Keratinocyte (primary cell): ENCODE measurements around the gene HERC3. TPM values are rescaled to one million over a fixed set of nuclear protein-coding genes. Genes with fewer than 3 reads are reported as not detected.
A peak's percentile ranks its signal among the peaks of the same experiment; 100 is the strongest.

Source experiments
- DNase-seq: peaks from one replicate; pipeline ENCODE4 v3.0.0-alpha.2; 2011; ENCODE audit warnings: low read depth, missing footprints, low spot score
- FAIRE-seq: peaks from 2 replicates; lab custom pipeline; 2011; peaks lifted over from hg19 to GRCh38; lab: Jason Lieb, UNC
- H2AFZ ChIP-seq: 2 replicates; pipeline ENCODE4 v1.6.0; 2012; ENCODE audit warnings: low read length, control low read depth, inconsistent platforms; ENCODE audit not compliant: control insufficient read depth
- H3K27ac ChIP-seq: 2 replicates; pipeline ENCODE4 v1.5.1; 2011; ENCODE audit warnings: low read length; ENCODE audit not compliant: control insufficient read depth, insufficient read depth
- H3K27me3 ChIP-seq: 3 replicates; pipeline ENCODE4 v1.6.0; 2011; ENCODE audit warnings: low read length; ENCODE audit not compliant: control insufficient read depth, insufficient read depth; ENCODE audit errors: extremely low read depth
- H3K36me3 ChIP-seq, 2 experiments: 2 replicates in 1 of 2; 3 replicates in 1 of 2; pipeline ENCODE4 v1.5.1; 2011; ENCODE audit warnings: low read length in 2 of 2, mild to moderate bottlenecking in 1 of 2; ENCODE audit not compliant: control insufficient read depth in 2 of 2, insufficient read depth in 2 of 2; ENCODE audit errors: extremely low read depth in 1 of 2
- H3K4me1 ChIP-seq: 3 replicates; pipeline ENCODE4 v1.5.1; 2011; ENCODE audit warnings: low read length; ENCODE audit not compliant: control insufficient read depth, insufficient read depth; ENCODE audit errors: extremely low read depth
- H3K4me2 ChIP-seq: 3 replicates; pipeline ENCODE4 v1.6.0; 2011; ENCODE audit warnings: low read depth, low read length; ENCODE audit not compliant: control insufficient read depth, insufficient read depth; ENCODE audit errors: extremely low read depth
- H3K4me3 ChIP-seq, 3 experiments: fragments of 200-600 bp in 1 of 3; sonication (generic) in 1 of 3; 2 replicates in 2 of 3; 3 replicates in 1 of 3; pipeline ENCODE4 v1.5.1; 2011 to 2016; ENCODE audit warnings: low read length in 3 of 3, mild to moderate bottlenecking in 3 of 3, control low read depth in 2 of 3, inconsistent platforms in 1 of 3, low read depth in 1 of 3, mixed read lengths in 1 of 3, mixed run types in 1 of 3, moderate library complexity in 1 of 3; ENCODE audit not compliant: control insufficient read depth in 2 of 3, insufficient read depth in 2 of 3; ENCODE audit errors: extremely low read depth in 1 of 3
- H3K79me2 ChIP-seq: 2 replicates; pipeline ENCODE4 v1.6.0; 2012; ENCODE audit warnings: low read length; ENCODE audit not compliant: control insufficient read depth, insufficient read depth
- H3K9ac ChIP-seq: 3 replicates; pipeline ENCODE4 v1.6.0; 2011; ENCODE audit warnings: low read length; ENCODE audit not compliant: control insufficient read depth, insufficient read depth; ENCODE audit errors: extremely low read depth
- H3K9me1 ChIP-seq: 3 replicates; pipeline ENCODE4 v1.6.0; 2011; ENCODE audit warnings: low read length; ENCODE audit not compliant: control insufficient read depth, insufficient read depth; ENCODE audit errors: extremely low read depth
- H3K9me3 ChIP-seq: 2 replicates; pipeline ENCODE4 v1.5.1; 2012; ENCODE audit warnings: low read depth, low read length; ENCODE audit not compliant: control insufficient read depth
- H4K20me1 ChIP-seq: 3 replicates; pipeline ENCODE4 v1.6.0; 2011; ENCODE audit warnings: low read length; ENCODE audit not compliant: control insufficient read depth, insufficient read depth; ENCODE audit errors: extremely low read depth
- CTCF ChIP-seq, 3 experiments: IDR thresholded peaks in 1 of 3; conservative IDR thresholded peaks in 1 of 3; optimal IDR thresholded peaks in 1 of 3; 2 replicates in 2 of 3; 3 replicates in 1 of 3; pipeline versions ENCODE3 to v1.5.1; 2011; ENCODE audit warnings: low read length in 3 of 3, mild to moderate bottlenecking in 3 of 3, moderate library complexity in 2 of 3, control low read depth in 1 of 3, inconsistent platforms in 1 of 3; ENCODE audit not compliant: insufficient read depth in 2 of 3; ENCODE audit errors: extremely low read depth in 1 of 3
- EZH2 ChIP-seq: IDR thresholded peaks from one replicate; pipeline ENCODE4 v1.6.1; 2012; ENCODE audit warnings: inconsistent platforms, mild to moderate bottlenecking, low read length, moderate library complexity
- dilution Hi-C: fragments of 300-500 bp; cut with MboI; formaldehyde crosslinking; loops from one replicate; pipeline ENCODE4 v1.7.0; 2020; ENCODE audit warnings: low sequenced_read_pairs; ENCODE audit not compliant: extremely low pct_ligation_motif_present
- polyA plus RNA-seq, 5 experiments: library from polyadenylated mRNA; depleted of rRNA in 3 of 5; stranded (reverse) in 3 of 5; stranded (forward) in 1 of 5; unstranded in 1 of 5; fragments of >200 nt; gene quantifications; 1 replicate in 1 of 5; 2 replicates in 3 of 5; 3 replicates in 1 of 5; pipeline versions ENCODE4 v1.2.1 to v1.2.3, GENCODE V29; 2011 to 2012; ENCODE audit warnings: missing spikeins in 2 of 5, low read depth in 1 of 5, low replicate concordance in 1 of 5

Gene HERC3
- polyA plus RNA-seq, 1 donor (not counting 4 experiments of a cell fraction or from before 2014, with no cell fraction given), result 26.3 TPM

- FAIRE-seq (no peak), DNase-seq (no peak)
- H3K4me3 ChIP-seq, result no peak overlapping the region
- TF ChIP-seq EZH2 (no peak), CTCF (optimal IDR thresholded peaks at IDR 0.05 in 1 of 3, IDR thresholded peaks at IDR 0.05 in 1 of 3, conservative IDR thresholded peaks at IDR 0.05 in 1 of 3; ENCODE audit: extremely low read depth in 1 of 3, insufficient read depth in 2 of 3, low read length in 3 of 3) (no peak)
- H3K9ac ChIP-seq, result peak overlapping the region; percentile 9
- H3K36me3 ChIP-seq, result peaks cover 0 to 2% of the 10 kb centered on the region in 2 experiments
- H3K4me2 ChIP-seq, result peak overlapping the region; percentile 54
- no peaks in the 10 kb centered on the region for H4K20me1 ChIP-seq
- H3K27me3 ChIP-seq, result no peaks in the 10 kb centered on the region
- no peaks in the 10 kb centered on the region for H3K9me1 ChIP-seq
- dilution Hi-C loops, result no loop called here
- peaks cover 15% of the 10 kb centered on the region for H3K79me2 ChIP-seq
- H2AFZ ChIP-seq, result no peak overlapping the region
- H3K9me3 ChIP-seq, result no peaks in the 10 kb centered on the region
- peaks cover 27% of the 10 kb centered on the region for H3K4me1 ChIP-seq
- H3K27ac ChIP-seq, result peak overlapping the region; percentile 89
These were observed 37.5 kb downstream of the HERC3 start for GRCh38 chr4:88629826-88630225.

GRCh38 chr4:88630756-88631155 is 38.5 kb downstream of the HERC3 start:
- Histone ChIP-seq H3K4me1 (peaks cover 27% of the 10 kb centered on the region), H4K20me1 (no peaks in the 10 kb centered on the region), H3K27ac (peak overlapping the region; percentile 89), H3K4me3 (no peak overlapping the region), H3K4me2 (no peak overlapping the region), H3K9me3 (no peaks in the 10 kb centered on the region), H3K36me3 (peaks cover 0 to 2% of the 10 kb centered on the region in 2 experiments), H3K9me1 (no peaks in the 10 kb centered on the region), H3K9ac (peak overlapping the region; percentile 41), H2AFZ (no peak overlapping the region), H3K27me3 (no peaks in the 10 kb centered on the region), H3K79me2 (peaks cover 11% of the 10 kb centered on the region)
- no peak for DNase-seq
- dilution Hi-C loops, result no loop called here
- FAIRE-seq, result peak; percentile 62
- TF ChIP-seq EZH2 (no peak), CTCF (optimal IDR thresholded peaks at IDR 0.05 in 1 of 3, IDR thresholded peaks at IDR 0.05 in 1 of 3, conservative IDR thresholded peaks at IDR 0.05 in 1 of 3; ENCODE audit: extremely low read depth in 1 of 3, insufficient read depth in 2 of 3, low read length in 3 of 3) (no peak)
